ENCODE results near the gene PIGL. TPM values are rescaled to one million over a fixed set of nuclear protein-coding genes. Genes with fewer than 3 reads are reported as not detected.

The PIGL gene
- total RNA-seq, 4 donors from 2014 or later, result 42.4 to 87.6 (median 66.1) TPM

DNA sequence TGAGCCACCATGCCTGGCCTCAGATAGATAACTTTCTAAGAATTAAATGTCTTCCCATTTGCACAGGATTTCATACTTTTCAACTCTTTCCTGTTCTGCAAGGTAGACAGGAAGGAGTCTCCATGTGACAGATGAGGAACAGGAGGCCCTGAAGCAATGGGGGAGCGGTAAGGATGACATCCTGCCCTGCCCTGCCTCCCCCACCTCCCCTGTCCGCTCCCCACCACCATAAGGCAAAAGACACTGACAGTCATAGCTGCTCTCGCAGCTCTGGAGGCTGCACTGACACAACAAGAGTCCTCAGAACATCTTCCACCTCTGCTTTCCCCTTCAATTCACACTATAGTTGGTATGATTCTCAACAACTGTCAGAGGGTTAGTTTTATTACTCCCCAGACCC, 126.6 kb downstream of the PIGL start:
- TF ChIP-seq POLR2A (IDR thresholded peaks at IDR 0.05), result no peak
- TF ChIP-seq, protein P1, sequence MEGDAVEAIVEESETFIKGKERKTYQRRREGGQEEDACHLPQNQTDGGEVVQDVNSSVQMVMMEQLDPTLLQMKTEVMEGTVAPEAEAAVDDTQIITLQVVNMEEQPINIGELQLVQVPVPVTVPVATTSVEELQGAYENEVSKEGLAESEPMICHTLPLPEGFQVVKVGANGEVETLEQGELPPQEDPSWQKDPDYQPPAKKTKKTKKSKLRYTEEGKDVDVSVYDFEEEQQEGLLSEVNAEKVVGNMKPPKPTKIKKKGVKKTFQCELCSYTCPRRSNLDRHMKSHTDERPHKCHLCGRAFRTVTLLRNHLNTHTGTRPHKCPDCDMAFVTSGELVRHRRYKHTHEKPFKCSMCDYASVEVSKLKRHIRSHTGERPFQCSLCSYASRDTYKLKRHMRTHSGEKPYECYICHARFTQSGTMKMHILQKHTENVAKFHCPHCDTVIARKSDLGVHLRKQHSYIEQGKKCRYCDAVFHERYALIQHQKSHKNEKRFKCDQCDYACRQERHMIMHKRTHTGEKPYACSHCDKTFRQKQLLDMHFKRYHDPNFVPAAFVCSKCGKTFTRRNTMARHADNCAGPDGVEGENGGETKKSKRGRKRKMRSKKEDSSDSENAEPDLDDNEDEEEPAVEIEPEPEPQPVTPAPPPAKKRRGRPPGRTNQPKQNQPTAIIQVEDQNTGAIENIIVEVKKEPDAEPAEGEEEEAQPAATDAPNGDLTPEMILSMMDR (IDR thresholded peaks at IDR 0.05), result no peak
- no peak for TF ChIP-seq EP300 (IDR thresholded peaks at IDR 0.05)
- DNase-seq (ENCODE audit: low spot score in 2 of 2), result no peak
- Histone ChIP-seq H3K4me3 (no peak overlapping the region), H3K27ac (no peak overlapping the region), H3K27me3 (no peaks in the 10 kb centered on the region), H3K4me1 (no peaks in the 10 kb centered on the region), H3K9me3 (no peaks in the 10 kb centered on the region), H3K36me3 (peaks cover 0 to 42% (median 3%) of the 10 kb centered on the region in 3 donors)
- 96% methylated on average over 3 of the region's 3 CpGs for WGBS, 2 donors

DNA sequence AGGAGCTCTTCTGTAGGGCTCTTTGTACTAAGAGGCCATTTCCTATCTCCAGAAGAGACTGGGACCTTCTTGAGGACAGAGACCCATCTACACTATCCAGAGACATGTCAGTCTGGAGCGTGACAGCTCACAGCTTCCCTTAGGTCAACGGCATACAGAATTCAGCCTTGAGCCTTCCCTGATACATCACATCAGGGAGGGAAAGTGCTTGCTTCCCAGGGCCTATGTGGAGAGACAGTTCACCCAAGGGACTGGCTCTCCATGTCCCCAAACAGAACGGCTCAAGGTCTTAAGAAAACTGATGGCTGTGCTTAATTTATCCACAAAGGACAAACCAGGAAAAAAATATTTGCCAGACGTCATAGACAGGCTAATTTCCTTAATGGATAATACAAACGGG, 128.6 kb downstream of the PIGL start:
- Histone ChIP-seq H3K36me3 (peaks cover 0 to 54% (median 3%) of the 10 kb centered on the region in 3 donors), H3K27ac (no peak overlapping the region), H3K9me3 (no peaks in the 10 kb centered on the region), H3K27me3 (no peaks in the 10 kb centered on the region), H3K4me3 (no peak overlapping the region), H3K4me1 (no peaks in the 10 kb centered on the region)
- DNase-seq (ENCODE audit: low spot score in 2 of 2), result no peak
- TF ChIP-seq EP300 (IDR thresholded peaks at IDR 0.05) (no peak), POLR2A (IDR thresholded peaks at IDR 0.05) (no peak)
- TF ChIP-seq, protein P1 (IDR thresholded peaks at IDR 0.05), result no peak
- 75 to 77% methylated on average over 5 of the region's 5 CpGs for WGBS, 2 donors

DNA sequence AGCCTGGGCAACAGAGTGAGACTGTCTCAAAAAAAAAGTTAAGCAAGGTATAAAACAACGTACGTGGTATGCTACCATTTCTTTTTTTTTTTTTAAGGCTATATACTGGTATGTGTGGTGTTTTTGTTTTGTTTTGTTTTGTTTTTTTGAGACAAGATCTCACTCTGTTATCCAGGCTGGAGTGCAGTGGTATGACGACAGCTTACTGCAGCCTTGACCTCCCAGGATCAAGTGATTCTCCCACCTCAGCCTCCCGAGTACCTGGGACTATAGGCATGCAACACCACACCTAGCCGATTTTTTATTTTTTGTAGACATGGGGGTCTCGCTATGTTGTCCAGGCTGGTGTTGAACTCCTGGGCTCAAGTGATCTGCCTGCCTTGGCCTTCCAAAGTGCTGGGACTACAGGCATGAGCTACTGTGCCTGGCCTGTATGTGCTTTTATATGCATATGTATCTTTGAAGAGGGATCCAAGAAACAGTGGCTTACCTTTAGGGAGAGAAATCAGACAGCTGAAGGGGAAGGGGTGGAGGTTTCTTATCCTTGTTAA, 129.8 kb downstream of the PIGL start:
- Histone ChIP-seq H3K27ac (no peak overlapping the region), H3K9me3 (no peaks in the 10 kb centered on the region), H3K4me1 (peaks cover 0 to under 1% (median 0%) of the 10 kb centered on the region in 4 donors), H3K4me3 (no peak overlapping the region), H3K27me3 (peaks cover 0 to 5% of the 10 kb centered on the region in 2 donors), H3K36me3 (peaks cover 0 to 54% (median 3%) of the 10 kb centered on the region in 3 donors)
- 93 to 96% methylated on average over 6 of the region's 6 CpGs for WGBS, 2 donors
- no peak for TF ChIP-seq EP300 (IDR thresholded peaks at IDR 0.05)
- no peak for DNase-seq (ENCODE audit: low spot score in 2 of 2)

DNA sequence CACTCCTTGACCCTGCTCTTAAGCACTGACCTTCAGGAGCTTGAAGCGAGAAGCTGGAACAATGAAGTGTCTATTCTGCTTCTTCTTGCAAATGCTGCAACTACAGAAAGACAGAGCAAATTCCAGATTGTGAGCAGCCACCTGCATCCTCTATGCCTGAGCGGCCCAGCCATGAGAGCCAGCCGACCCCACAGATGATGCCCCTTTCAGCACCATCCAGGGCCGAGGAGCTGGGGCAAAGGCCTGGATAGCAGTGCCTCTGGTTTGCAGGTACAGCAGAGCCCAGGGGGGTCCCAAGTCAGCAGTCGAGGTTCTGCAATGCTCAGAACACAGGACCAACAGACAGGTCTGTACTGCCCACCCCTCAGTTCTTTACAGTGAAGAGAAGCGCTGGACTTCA, 131.6 kb downstream of the PIGL start:
- no peak for DNase-seq (ENCODE audit: low spot score in 2 of 2)
- Histone ChIP-seq H3K4me1 (peaks cover 0 to 14% (median 0%) of the 10 kb centered on the region in 4 donors), H3K36me3 (peaks cover 0 to 37% (median 1%) of the 10 kb centered on the region in 3 donors), H3K27ac (no peak overlapping the region), H3K4me3 (no peak overlapping the region), H3K9me3 (no peaks in the 10 kb centered on the region), H3K27me3 (peaks cover 0 to 17% of the 10 kb centered on the region in 2 donors)
- WGBS, 2 donors, result 72 to 80% methylated on average over 6 of the region's 6 CpGs
- TF ChIP-seq, protein P1 (IDR thresholded peaks at IDR 0.05), result no peak
- TF ChIP-seq EP300 (IDR thresholded peaks at IDR 0.05) (no peak), POLR2A (IDR thresholded peaks at IDR 0.05) (no peak)

DNA sequence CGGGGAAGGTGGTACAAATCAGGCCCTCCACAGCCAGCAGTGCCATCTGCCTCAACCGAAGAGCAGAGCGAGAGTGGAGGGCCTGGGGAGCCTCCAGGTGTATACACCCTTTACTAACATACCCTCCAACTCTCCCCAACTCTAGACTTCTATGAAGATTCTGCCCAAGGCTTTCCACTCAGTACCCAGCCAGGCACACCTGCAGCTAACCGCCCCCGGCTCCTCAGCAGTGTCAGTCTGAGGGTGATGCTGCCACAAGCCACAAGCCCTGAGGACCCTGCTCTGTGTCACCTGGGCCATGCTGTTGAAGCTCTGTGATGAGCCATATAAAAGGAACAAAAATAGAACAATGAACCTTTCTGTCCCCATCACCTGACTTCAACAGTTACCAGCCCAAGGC, 132.4 kb downstream of the PIGL start:
- 90 to 94% methylated on average over 5 of the region's 5 CpGs for WGBS, 2 donors
- TF ChIP-seq POLR2A (IDR thresholded peaks at IDR 0.05) (no peak), EP300 (IDR thresholded peaks at IDR 0.05) (no peak)
- TF ChIP-seq, protein P1 (IDR thresholded peaks at IDR 0.05), result no peak
- peaks cover 0 to 14% (median 0%) of the 10 kb centered on the region in 4 donors for H3K4me1 ChIP-seq
- no peaks in the 10 kb centered on the region for H3K9me3 ChIP-seq
- DNase-seq (ENCODE audit: low spot score in 2 of 2), result no peak
- H3K27ac ChIP-seq, result no peak overlapping the region
- no peak overlapping the region for H3K4me3 ChIP-seq
- H3K36me3 ChIP-seq, result peaks cover 0 to 29% (median 0%) of the 10 kb centered on the region in 3 donors
- H3K27me3 ChIP-seq, result peaks cover 0 to 25% of the 10 kb centered on the region in 2 donors

Data from tibial nerve (tissue), 4 donors.